GM21526 (cell line): ENCODE data around the gene PIAS1.

Experiments
- ATAC-seq: cut with Tn5 transposase; IDR thresholded peaks from one replicate; pipeline ENCODE4 v1.9.1; 2021; ENCODE audit warnings: moderate library complexity; ENCODE audit not compliant: unreplicated experiment, low FRiP score

The PIAS1 gene

GRCh38 chr15:68173119-68173518 lies 119.0 kb downstream of the PIAS1 start:
- ATAC-seq = no peak

- no peak for ATAC-seq
Measured at GRCh38 chr15:68175526-68175925, 121.4 kb downstream of the PIAS1 start.

DNA sequence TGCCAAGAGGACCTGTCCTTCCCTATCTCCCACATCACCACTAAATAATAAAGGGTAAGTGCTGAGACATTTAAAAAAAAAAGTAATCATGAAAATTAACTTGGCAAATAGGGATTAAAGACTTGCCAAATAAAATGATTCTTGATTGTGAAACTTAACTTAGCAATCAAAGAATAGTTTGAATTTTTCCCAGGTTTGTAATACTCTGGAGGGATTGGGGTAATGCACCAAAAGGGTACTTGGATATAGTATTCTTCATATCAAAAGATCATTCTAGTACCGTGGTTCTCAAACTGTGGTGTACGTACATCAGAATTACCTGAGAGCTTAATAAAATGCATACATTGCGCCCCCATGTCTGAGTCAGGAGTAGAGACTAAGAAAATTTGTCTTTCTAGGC lies 122.5 kb downstream of the PIAS1 start:
- no peak for ATAC-seq

DNA sequence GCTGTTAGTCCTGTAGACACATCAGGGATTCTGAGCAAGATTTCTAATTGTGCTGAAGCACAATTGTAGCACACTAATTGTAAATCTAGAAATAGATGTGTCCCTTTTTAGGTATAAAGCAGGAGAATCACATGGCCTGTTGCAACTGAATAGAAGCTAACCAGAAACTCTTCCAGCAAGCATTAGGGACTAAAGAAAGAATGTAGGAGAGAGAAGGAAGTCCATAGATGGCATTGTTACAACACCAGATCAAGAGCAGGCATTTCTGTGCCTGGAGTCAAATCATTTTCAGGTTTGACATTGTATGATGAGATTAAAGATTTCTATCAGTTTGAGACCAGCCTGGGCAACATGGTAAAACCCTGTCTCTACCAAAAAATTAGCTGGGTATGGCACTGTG lies 123.6 kb downstream of the PIAS1 start:
- no peak for ATAC-seq

DNA sequence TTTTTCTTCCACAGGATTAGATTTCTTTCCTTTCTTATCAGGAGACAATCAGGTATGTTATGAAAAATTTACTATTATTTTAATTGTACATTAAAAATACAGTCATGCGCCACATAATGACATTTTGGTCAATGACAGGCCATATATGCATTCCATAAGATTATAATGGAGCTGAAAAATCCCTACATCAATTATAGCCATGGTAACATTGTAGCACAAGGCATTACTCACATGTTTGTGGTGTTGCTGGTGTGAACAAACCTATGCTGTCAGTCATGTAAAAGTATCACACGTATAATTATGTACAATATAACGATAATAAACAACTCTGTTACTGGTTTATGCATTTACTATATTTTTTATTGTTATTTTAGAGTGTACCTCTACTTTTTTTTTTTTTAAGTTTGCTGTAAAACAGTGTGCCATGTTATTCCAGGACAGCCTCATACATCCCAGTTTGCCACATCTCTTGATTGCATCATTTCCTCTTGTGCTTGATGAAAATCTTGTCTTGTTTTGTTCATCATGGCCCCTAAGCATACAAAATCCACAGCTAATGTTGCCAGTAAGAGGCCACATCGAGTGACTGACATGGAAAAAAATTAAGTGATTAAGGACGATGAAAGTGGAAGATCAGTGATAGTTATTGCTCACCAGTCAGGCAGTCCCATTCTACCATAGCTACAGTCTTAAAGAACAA lies 129.7 kb downstream of the PIAS1 start:
- ATAC-seq = no peak

GRCh38 chr15:68184616-68185480 lies 130.7 kb downstream of the PIAS1 start:
- no peak for ATAC-seq

- no peak for ATAC-seq
Measured at GRCh38 chr15:68186671-68187397, 132.7 kb downstream of the PIAS1 start.

GRCh38 chr15:68187559-68187958 lies 133.4 kb downstream of the PIAS1 start:
- no peak for ATAC-seq

- ATAC-seq = no peak
Measured at GRCh38 chr15:68188647-68189046, 134.5 kb downstream of the PIAS1 start.

GRCh38 chr15:68190048-68190447 lies 135.9 kb downstream of the PIAS1 start:
- ATAC-seq = no peak

- ATAC-seq = no peak
Measured at GRCh38 chr15:68191555-68191954, 137.4 kb downstream of the PIAS1 start.

DNA sequence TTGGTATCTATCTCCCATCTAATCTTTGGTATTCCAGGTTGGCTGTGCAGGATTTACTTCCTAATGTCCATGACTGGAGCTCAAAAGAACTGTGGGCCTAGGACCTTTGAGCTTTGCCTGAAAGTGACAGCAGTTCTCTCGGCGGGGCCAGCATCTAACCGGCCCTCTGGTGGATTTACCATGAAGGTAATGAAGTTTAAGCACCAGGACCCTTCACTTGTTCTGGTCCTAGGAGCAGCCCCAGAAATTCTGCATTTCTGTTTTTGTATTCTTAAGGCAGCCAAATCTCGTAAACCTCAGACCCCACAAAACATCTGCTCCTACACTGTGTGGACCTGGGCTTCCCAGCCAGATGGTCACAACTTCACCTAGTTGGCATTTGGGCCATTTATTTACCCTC lies 138.0 kb downstream of the PIAS1 start:
- ATAC-seq = no peak

- ATAC-seq = no peak
Measured at GRCh38 chr15:68192804-68193486, 138.8 kb downstream of the PIAS1 start.

DNA sequence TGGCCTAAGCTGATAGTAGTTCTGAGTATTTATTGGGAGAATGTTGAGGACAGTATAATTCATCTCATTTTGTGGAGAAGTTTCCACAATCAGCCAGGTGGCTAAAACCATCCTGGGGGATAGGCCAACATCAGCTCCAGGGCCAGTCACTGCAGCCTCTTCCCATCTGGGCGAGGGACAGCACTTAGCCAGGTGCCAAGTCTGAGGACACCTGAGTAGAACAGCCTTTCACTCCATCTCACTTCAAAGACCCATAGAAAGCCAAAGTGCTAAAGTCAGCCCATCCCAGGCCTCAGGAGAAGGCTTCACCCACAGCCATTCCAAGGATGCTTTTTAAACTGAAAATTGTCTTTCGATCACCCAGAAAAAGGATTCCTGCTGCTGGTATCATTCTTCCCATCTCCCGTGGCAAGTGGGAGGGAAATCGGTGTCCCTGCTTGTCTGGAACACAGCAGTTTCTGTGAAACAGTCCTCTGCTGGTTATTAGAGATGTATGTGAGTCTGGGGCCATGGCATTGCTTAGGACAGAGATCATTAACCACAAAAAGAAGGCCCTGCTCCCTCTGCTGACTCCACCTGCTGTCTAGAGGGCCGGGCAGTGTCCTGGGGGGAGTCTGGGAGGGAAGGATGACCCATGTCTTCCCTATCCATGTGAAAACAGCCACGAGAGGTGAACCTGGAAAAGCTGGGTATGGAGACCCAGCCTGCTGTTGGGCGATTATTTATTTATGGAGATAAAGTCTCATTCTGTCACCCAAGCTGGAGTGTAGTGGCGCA lies 141.4 kb downstream of the PIAS1 start:
- ATAC-seq = no peak

DNA sequence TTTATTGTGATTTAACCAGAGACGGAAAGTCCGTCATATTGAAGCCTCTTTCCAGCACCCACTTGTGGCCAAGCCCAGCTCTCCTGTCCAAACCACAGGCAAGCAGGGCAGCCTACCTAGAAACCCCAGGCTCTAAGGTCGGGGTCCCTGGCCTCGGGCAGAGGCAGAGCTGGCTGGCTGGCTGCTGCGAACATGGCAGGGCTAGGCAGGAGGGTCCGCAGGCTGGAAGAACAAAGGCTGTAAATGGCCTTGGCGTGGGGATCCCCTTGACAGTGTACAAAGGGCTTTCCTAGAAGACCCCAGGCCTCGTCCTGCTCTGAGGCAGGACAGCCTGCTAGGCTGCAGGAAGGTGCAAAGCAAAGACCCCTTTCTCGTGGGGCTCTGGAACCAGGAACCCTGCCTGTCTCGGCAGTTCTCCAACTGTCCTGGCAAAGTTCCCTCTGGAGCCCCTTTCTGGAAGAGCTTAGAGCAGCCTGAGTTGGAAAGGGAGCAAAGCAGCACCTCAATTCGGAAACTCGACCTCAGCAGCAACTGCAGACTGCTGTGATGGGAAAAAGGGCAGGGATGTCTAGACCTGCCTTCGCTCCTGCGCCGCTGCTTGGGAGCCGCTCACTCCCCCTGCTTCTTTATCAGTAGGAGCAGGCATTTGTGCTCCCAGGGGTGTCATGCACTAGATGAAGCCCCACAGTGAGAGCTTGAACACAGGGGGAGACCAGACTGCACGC lies 142.5 kb downstream of the PIAS1 start:
- no peak for ATAC-seq

DNA sequence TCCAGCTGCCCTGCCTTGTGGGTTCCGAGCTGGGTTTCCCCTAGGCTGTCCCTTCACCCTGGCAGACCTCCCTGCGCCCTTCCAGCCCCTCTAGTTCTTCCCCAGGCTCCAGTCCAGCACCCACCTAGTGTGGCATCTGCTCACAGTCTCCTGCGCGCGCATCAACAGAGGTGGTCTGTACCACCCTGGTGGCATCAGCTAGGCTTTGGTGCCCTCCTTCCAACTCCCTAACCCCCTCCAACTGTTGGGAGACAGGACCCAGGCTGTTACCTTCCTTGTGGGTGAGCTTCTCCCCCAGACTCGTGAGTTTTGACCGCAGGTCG lies 143.0 kb downstream of the PIAS1 start:
- ATAC-seq = no peak

- no peak for ATAC-seq
Measured at GRCh38 chr15:68197661-68198437, 143.7 kb downstream of the PIAS1 start.

DNA sequence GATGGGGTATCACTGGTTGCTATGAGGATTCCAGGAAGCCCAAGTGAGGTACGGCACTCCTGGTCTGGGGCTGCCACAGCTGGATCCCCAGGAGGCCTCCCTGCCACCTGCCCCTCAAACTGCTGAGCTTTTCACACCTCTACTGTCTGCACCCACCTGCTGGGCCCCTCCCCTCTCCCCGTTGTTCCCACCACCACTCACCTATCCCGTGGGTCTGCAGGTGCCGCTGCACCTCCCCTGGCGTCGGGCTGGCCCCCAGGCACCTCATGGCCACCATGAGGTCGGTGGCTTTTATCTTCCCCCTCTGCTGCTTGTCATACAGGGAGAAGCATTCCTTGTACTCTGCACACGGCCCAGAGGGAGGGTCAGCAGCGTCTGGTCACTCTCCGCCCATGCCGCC lies 145.2 kb downstream of the PIAS1 start:
- no peak for ATAC-seq
